Measurements from ENCODE around the gene MLKL. TPM values are rescaled to one million over a fixed set of nuclear protein-coding genes. Genes with fewer than 3 reads are reported as not detected.

Gene MLKL
- polyA plus RNA-seq, 1 donor (not counting 4 experiments of a cell fraction or from before 2014, with no cell fraction given): 12.5 TPM

DNA sequence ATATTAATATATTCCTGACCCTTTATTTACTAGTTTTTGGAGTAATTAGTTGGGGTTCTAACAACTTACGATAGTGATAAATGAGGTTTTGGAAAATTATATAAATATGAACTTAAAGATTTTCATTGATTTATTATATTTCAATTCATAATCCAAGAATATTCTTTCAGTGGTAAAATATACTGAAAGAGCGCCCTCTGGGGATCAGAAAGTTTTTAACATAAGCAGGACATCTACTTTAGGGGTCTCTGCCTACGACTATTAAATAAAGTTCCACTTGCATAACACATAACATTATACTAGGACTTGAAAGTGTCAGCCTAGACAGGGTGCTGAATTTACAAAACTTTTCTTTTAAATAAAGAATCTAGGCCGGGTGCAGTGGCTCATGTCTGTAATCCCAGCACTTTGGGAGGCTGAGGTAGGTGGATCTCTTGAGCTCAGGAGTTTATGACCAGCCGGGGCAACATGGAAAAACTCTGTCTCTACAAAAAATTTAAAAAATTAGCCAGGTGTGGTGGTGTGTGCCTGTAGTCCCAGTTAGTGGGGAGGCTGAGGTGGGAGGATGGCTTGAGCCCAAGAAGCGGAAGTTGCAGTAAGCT lies 49.6 kb downstream of the MLKL start:
- H3K9me3 ChIP-seq (ENCODE audit: control insufficient read depth, low read depth, low read length): no peaks in the 10 kb centered on the region
- DNase-seq (ENCODE audit: low read depth, low spot score) (no peak), FAIRE-seq (no peak)
- dilution Hi-C loops (cut with MboI; ENCODE audit: extremely low pct_ligation_motif_present, low sequenced_read_pairs): no loop called here
- H3K4me2 ChIP-seq (ENCODE audit: control insufficient read depth, extremely low read depth, insufficient read depth, low read depth, low read length): no peak overlapping the region
- H3K4me1 ChIP-seq (ENCODE audit: control insufficient read depth, extremely low read depth, insufficient read depth, low read length): peaks cover 13% of the 10 kb centered on the region
- no peak overlapping the region for H2AFZ ChIP-seq (ENCODE audit: control insufficient read depth, low read length)
- no peak overlapping the region for H3K9ac ChIP-seq (ENCODE audit: control insufficient read depth, extremely low read depth, insufficient read depth, low read length)
- no peaks in the 10 kb centered on the region for H3K27me3 ChIP-seq (ENCODE audit: control insufficient read depth, extremely low read depth, insufficient read depth, low read length)
- H3K9me1 ChIP-seq (ENCODE audit: control insufficient read depth, extremely low read depth, insufficient read depth, low read length): peaks cover 2% of the 10 kb centered on the region
- peaks cover 56% of the 10 kb centered on the region for H3K79me2 ChIP-seq (ENCODE audit: control insufficient read depth, insufficient read depth, low read length)
- peaks cover 16% of the 10 kb centered on the region in 2 experiments for H3K36me3 ChIP-seq (ENCODE audit: control insufficient read depth in 2 of 2, extremely low read depth in 1 of 2, insufficient read depth in 2 of 2, low read length in 2 of 2)
- TF ChIP-seq, protein P1, sequence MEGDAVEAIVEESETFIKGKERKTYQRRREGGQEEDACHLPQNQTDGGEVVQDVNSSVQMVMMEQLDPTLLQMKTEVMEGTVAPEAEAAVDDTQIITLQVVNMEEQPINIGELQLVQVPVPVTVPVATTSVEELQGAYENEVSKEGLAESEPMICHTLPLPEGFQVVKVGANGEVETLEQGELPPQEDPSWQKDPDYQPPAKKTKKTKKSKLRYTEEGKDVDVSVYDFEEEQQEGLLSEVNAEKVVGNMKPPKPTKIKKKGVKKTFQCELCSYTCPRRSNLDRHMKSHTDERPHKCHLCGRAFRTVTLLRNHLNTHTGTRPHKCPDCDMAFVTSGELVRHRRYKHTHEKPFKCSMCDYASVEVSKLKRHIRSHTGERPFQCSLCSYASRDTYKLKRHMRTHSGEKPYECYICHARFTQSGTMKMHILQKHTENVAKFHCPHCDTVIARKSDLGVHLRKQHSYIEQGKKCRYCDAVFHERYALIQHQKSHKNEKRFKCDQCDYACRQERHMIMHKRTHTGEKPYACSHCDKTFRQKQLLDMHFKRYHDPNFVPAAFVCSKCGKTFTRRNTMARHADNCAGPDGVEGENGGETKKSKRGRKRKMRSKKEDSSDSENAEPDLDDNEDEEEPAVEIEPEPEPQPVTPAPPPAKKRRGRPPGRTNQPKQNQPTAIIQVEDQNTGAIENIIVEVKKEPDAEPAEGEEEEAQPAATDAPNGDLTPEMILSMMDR (optimal IDR thresholded peaks at IDR 0.05 in 1 of 3, IDR thresholded peaks at IDR 0.05 in 1 of 3, conservative IDR thresholded peaks at IDR 0.05 in 1 of 3; ENCODE audit: extremely low read depth in 1 of 3, insufficient read depth in 2 of 3, low read length in 3 of 3): peak in 2 of 3 experiments; percentile 25 to 33
- no peak for TF ChIP-seq EZH2 (IDR thresholded peaks at IDR 0.05; ENCODE audit: low read length)
- no peak overlapping the region for H3K27ac ChIP-seq (ENCODE audit: control insufficient read depth, insufficient read depth, low read length)
- no peak overlapping the region for H3K4me3 ChIP-seq (ENCODE audit: control insufficient read depth in 2 of 3, extremely low read depth in 1 of 3, insufficient read depth in 2 of 3, low read depth in 1 of 3, low read length in 3 of 3)
- peaks cover 7% of the 10 kb centered on the region for H4K20me1 ChIP-seq (ENCODE audit: control insufficient read depth, extremely low read depth, insufficient read depth, low read length)

DNA sequence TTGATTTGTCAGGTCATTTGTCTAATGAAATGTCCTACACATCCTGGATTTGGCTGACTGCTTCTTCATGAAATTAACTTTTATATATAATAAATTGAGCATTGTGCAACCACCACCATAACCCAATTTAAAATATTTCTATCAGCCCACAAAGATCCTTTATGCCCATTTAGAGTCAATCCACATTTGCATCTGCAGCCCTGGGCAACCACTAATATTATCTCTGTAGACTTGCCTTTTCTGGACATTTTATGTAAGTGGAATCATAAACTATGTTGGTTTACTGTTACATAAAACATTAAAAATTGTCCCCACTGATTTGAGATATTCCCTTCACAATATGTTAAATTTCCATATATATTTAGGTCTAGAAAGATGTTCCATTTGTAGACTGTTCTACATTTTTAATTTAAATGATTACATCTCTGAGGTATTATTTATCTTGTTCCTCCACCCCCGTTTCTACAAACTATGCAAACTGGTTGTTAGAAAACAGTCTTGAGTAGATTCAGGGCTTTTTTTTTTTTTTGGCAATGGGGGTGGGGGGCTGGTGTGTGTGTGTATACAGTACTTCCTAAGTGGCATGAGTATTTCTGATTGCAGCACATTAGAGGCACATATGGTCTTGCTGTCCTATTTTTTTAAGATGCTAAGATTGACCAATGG lies 50.7 kb downstream of the MLKL start:
- dilution Hi-C loops (cut with MboI; ENCODE audit: extremely low pct_ligation_motif_present, low sequenced_read_pairs): no loop called here
- no peaks in the 10 kb centered on the region for H3K27me3 ChIP-seq (ENCODE audit: control insufficient read depth, extremely low read depth, insufficient read depth, low read length)
- H3K36me3 ChIP-seq (ENCODE audit: control insufficient read depth in 2 of 2, extremely low read depth in 1 of 2, insufficient read depth in 2 of 2, low read length in 2 of 2): peaks cover 18 to 19% of the 10 kb centered on the region in 2 experiments
- no peak overlapping the region for H3K9ac ChIP-seq (ENCODE audit: control insufficient read depth, extremely low read depth, insufficient read depth, low read length)
- no peak overlapping the region for H2AFZ ChIP-seq (ENCODE audit: control insufficient read depth, low read length)
- H3K4me2 ChIP-seq (ENCODE audit: control insufficient read depth, extremely low read depth, insufficient read depth, low read depth, low read length): no peak overlapping the region
- DNase-seq (ENCODE audit: low read depth, low spot score) (no peak), FAIRE-seq (no peak)
- H3K9me3 ChIP-seq (ENCODE audit: control insufficient read depth, low read depth, low read length): no peaks in the 10 kb centered on the region
- peaks cover 13% of the 10 kb centered on the region for H3K4me1 ChIP-seq (ENCODE audit: control insufficient read depth, extremely low read depth, insufficient read depth, low read length)
- peaks cover 46% of the 10 kb centered on the region for H3K79me2 ChIP-seq (ENCODE audit: control insufficient read depth, insufficient read depth, low read length)
- no peak overlapping the region for H3K4me3 ChIP-seq (ENCODE audit: control insufficient read depth in 2 of 3, extremely low read depth in 1 of 3, insufficient read depth in 2 of 3, low read depth in 1 of 3, low read length in 3 of 3)
- TF ChIP-seq, protein P1 (optimal IDR thresholded peaks at IDR 0.05 in 1 of 3, IDR thresholded peaks at IDR 0.05 in 1 of 3, conservative IDR thresholded peaks at IDR 0.05 in 1 of 3; ENCODE audit: extremely low read depth in 1 of 3, insufficient read depth in 2 of 3, low read length in 3 of 3): no peak
- TF ChIP-seq EZH2 (IDR thresholded peaks at IDR 0.05; ENCODE audit: low read length): no peak
- peaks cover 2% of the 10 kb centered on the region for H3K9me1 ChIP-seq (ENCODE audit: control insufficient read depth, extremely low read depth, insufficient read depth, low read length)
- H3K27ac ChIP-seq (ENCODE audit: control insufficient read depth, insufficient read depth, low read length): no peak overlapping the region
- H4K20me1 ChIP-seq (ENCODE audit: control insufficient read depth, extremely low read depth, insufficient read depth, low read length): peaks cover 7% of the 10 kb centered on the region

Measured in keratinocyte (primary cell).